Measurements from ENCODE around the gene TLR2.

The TLR2 gene

DNA sequence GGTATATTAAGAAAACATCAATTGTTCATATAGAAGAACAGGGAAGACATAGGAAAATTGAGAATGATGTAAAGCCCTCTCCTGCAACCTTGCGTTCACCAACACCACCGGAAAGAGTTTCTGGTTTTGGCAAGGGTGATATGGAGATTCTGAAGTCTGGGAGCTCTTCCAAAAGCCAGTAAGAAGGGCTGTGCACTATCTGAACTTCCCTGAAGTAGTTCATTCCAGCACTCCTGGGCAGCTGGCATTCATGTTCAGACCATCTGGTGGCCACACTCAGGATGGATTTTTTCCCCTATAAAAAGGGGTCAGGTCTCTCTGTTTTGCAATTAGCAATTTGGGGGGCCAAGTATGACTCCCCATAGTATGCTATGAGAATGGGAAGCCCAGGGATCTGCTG lies 15.4 kb upstream of the TLR2 start:
- Histone ChIP-seq H3K4me3 (ENCODE audit: low read depth in 1 of 2, low read length in 2 of 2) (no peak overlapping the region), H3K4me1 (ENCODE audit: insufficient read depth, low read length) (no peaks in the 10 kb centered on the region), H3K27me3 (ENCODE audit: insufficient read depth, low read length, poor library complexity) (no peaks in the 10 kb centered on the region), H3K4me2 (ENCODE audit: insufficient read depth, low read length) (no peak overlapping the region), H3K9ac (ENCODE audit: low read depth, low read length) (no peak overlapping the region), H3K27ac (ENCODE audit: low read length) (no peak overlapping the region), H3K9me3 (ENCODE audit: insufficient read depth, low read length, severe bottlenecking) (no peaks in the 10 kb centered on the region), H3K36me3 (ENCODE audit: insufficient read depth, low read length) (no peaks in the 10 kb centered on the region), H4K20me1 (ENCODE audit: insufficient read depth, low read length) (no peaks in the 10 kb centered on the region), H3K79me2 (ENCODE audit: insufficient read depth, low read length) (no peaks in the 10 kb centered on the region), H2AFZ (ENCODE audit: low read depth, low read length) (no peak overlapping the region)
- DNase-seq (no peak), ATAC-seq (ENCODE audit: insufficient read depth, low read depth) (no peak)
- no peak for TF ChIP-seq EZH2 (IDR thresholded peaks at IDR 0.05; ENCODE audit: borderline replicate concordance, low read depth, low read length, severe bottlenecking)

DNA sequence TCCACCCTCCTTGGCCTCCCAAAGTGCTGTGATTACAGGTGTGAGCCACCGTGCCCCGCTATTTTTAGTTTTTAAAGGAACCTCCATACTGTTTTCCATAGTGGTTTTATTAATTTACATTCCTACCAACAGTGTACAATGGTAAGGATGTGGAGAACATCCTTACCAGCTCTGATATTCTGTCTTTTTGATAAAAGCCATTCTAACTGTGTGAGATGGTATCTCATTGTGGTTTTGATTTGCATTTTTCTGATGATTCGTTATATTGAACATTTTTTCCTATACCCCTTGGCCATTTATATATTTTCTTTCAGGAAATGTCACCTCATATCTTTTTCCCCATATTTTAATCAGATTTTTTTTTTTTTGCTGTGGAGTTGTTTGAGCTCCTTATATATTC lies 14.2 kb upstream of the TLR2 start:
- H3K79me2 ChIP-seq (ENCODE audit: insufficient read depth, low read length): no peaks in the 10 kb centered on the region
- H2AFZ ChIP-seq (ENCODE audit: low read depth, low read length): no peak overlapping the region
- no peaks in the 10 kb centered on the region for H4K20me1 ChIP-seq (ENCODE audit: insufficient read depth, low read length)
- ATAC-seq (ENCODE audit: insufficient read depth, low read depth) (no peak), DNase-seq (no peak)
- no peaks in the 10 kb centered on the region for H3K36me3 ChIP-seq (ENCODE audit: insufficient read depth, low read length)
- H3K27ac ChIP-seq (ENCODE audit: low read length): no peak overlapping the region
- H3K4me1 ChIP-seq (ENCODE audit: insufficient read depth, low read length): no peaks in the 10 kb centered on the region
- TF ChIP-seq CTCF (IDR thresholded peaks at IDR 0.05; ENCODE audit: borderline replicate concordance, extremely low read depth, low read length, poor library complexity, severe bottlenecking) (no peak), EZH2 (IDR thresholded peaks at IDR 0.05; ENCODE audit: borderline replicate concordance, low read depth, low read length, severe bottlenecking) (no peak)
- H3K9ac ChIP-seq (ENCODE audit: low read depth, low read length): no peak overlapping the region
- H3K27me3 ChIP-seq (ENCODE audit: insufficient read depth, low read length, poor library complexity): no peaks in the 10 kb centered on the region
- no peak overlapping the region for H3K4me3 ChIP-seq (ENCODE audit: low read depth in 1 of 2, low read length in 2 of 2)
- no peak overlapping the region for H3K4me2 ChIP-seq (ENCODE audit: insufficient read depth, low read length)
- no peaks in the 10 kb centered on the region for H3K9me3 ChIP-seq (ENCODE audit: insufficient read depth, low read length, severe bottlenecking)

GRCh38 chr4:153676486-153676885 lies 7.6 kb upstream of the TLR2 start:
- Histone ChIP-seq H3K27ac (ENCODE audit: low read length) (no peak overlapping the region), H3K4me1 (ENCODE audit: insufficient read depth, low read length) (no peaks in the 10 kb centered on the region), H4K20me1 (ENCODE audit: insufficient read depth, low read length) (no peaks in the 10 kb centered on the region), H3K4me3 (ENCODE audit: low read depth in 1 of 2, low read length in 2 of 2) (no peak overlapping the region), H3K79me2 (ENCODE audit: insufficient read depth, low read length) (no peaks in the 10 kb centered on the region), H2AFZ (ENCODE audit: low read depth, low read length) (no peak overlapping the region), H3K4me2 (ENCODE audit: insufficient read depth, low read length) (no peak overlapping the region), H3K27me3 (ENCODE audit: insufficient read depth, low read length, poor library complexity) (no peaks in the 10 kb centered on the region), H3K9me3 (ENCODE audit: insufficient read depth, low read length, severe bottlenecking) (peaks cover 5% of the 10 kb centered on the region), H3K9ac (ENCODE audit: low read depth, low read length) (no peak overlapping the region), H3K36me3 (ENCODE audit: insufficient read depth, low read length) (no peaks in the 10 kb centered on the region)
- no peak for TF ChIP-seq EZH2 (IDR thresholded peaks at IDR 0.05; ENCODE audit: borderline replicate concordance, low read depth, low read length, severe bottlenecking)
- TF ChIP-seq CTCF (IDR thresholded peaks at IDR 0.05; ENCODE audit: borderline replicate concordance, extremely low read depth, low read length, poor library complexity, severe bottlenecking): no peak
- DNase-seq: no peak
- ATAC-seq (ENCODE audit: insufficient read depth, low read depth): no peak

DNA sequence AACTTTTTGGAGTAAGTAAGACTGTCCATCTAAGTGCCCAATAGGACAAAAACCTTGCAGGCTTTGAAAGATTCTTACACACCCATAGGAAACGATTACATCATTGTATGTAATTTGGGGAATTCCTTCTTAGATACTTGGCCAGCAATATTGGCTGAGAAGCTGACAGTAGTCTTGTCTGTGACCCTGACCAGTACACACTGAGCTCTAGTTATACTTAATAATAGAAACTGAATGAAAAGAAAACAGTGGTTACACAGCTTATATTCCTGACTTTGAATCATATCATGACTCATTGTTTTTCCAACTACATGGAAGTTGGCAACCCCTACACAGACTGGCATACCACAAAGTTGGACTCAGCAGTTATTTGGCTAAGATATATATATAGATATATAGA lies 7.1 kb upstream of the TLR2 start:
- Histone ChIP-seq H3K4me3 (ENCODE audit: low read depth in 1 of 2, low read length in 2 of 2) (no peak overlapping the region), H4K20me1 (ENCODE audit: insufficient read depth, low read length) (no peaks in the 10 kb centered on the region), H3K4me2 (ENCODE audit: insufficient read depth, low read length) (no peak overlapping the region), H3K36me3 (ENCODE audit: insufficient read depth, low read length) (no peaks in the 10 kb centered on the region), H3K79me2 (ENCODE audit: insufficient read depth, low read length) (no peaks in the 10 kb centered on the region), H3K4me1 (ENCODE audit: insufficient read depth, low read length) (no peaks in the 10 kb centered on the region), H3K9ac (ENCODE audit: low read depth, low read length) (no peak overlapping the region), H3K27me3 (ENCODE audit: insufficient read depth, low read length, poor library complexity) (no peaks in the 10 kb centered on the region), H2AFZ (ENCODE audit: low read depth, low read length) (no peak overlapping the region), H3K9me3 (ENCODE audit: insufficient read depth, low read length, severe bottlenecking) (peaks cover 5% of the 10 kb centered on the region), H3K27ac (ENCODE audit: low read length) (no peak overlapping the region)
- ATAC-seq (ENCODE audit: insufficient read depth, low read depth): no peak
- DNase-seq: no peak
- no peak for TF ChIP-seq CTCF (IDR thresholded peaks at IDR 0.05; ENCODE audit: borderline replicate concordance, extremely low read depth, low read length, poor library complexity, severe bottlenecking)
- no peak for TF ChIP-seq EZH2 (IDR thresholded peaks at IDR 0.05; ENCODE audit: borderline replicate concordance, low read depth, low read length, severe bottlenecking)
